Measurements from ENCODE around the gene TXNDC16. TPM values are rescaled to one million over a fixed set of nuclear protein-coding genes. Genes with fewer than 3 reads are reported as not detected.

Gene TXNDC16
- total RNA-seq, 4 donors from 2014 or later: 1.5 to 6.1 (median 4.3) TPM

DNA sequence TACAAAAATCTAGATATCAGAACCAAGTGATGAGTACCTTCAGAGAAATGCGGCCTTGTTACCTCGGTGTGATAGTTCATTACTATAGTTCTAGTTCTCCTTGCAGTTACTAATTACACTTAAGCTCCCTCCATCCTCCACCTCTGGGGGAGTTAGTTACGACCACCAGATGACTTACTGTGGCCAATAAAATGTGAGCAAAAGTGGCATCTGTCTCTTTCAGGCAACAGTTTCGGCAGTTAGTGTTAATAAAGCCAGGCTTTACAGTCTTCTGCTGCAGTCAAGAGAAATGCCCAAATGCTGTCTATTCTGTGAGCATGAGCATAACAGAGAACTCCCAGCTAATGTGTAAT, 6.0 kb downstream of the TXNDC16 start:
- no peak overlapping the region for H3K27ac ChIP-seq
- no peak for DNase-seq
- H3K9me3 ChIP-seq: no peaks in the 10 kb centered on the region
- intact Hi-C loops (cut with DNase I): no loop called here
- 84 to 97% methylated on average over 4 of the region's 4 CpGs for WGBS, 2 donors
- H3K4me1 ChIP-seq: peaks cover 3 to 13% (median 4%) of the 10 kb centered on the region in 3 donors
- peaks cover 0 to 5% (median 0%) of the 10 kb centered on the region in 3 donors for H3K36me3 ChIP-seq
- H3K4me3 ChIP-seq: no peak overlapping the region
- TF ChIP-seq POLR2A (IDR thresholded peaks at IDR 0.05): no peak
- TF ChIP-seq, protein P1, sequence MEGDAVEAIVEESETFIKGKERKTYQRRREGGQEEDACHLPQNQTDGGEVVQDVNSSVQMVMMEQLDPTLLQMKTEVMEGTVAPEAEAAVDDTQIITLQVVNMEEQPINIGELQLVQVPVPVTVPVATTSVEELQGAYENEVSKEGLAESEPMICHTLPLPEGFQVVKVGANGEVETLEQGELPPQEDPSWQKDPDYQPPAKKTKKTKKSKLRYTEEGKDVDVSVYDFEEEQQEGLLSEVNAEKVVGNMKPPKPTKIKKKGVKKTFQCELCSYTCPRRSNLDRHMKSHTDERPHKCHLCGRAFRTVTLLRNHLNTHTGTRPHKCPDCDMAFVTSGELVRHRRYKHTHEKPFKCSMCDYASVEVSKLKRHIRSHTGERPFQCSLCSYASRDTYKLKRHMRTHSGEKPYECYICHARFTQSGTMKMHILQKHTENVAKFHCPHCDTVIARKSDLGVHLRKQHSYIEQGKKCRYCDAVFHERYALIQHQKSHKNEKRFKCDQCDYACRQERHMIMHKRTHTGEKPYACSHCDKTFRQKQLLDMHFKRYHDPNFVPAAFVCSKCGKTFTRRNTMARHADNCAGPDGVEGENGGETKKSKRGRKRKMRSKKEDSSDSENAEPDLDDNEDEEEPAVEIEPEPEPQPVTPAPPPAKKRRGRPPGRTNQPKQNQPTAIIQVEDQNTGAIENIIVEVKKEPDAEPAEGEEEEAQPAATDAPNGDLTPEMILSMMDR (IDR thresholded peaks at IDR 0.05): no peak
- no peaks in the 10 kb centered on the region for H3K27me3 ChIP-seq

- no peak overlapping the region for H3K27ac ChIP-seq
- no peak overlapping the region for H3K4me3 ChIP-seq
- H3K9me3 ChIP-seq: no peaks in the 10 kb centered on the region
- intact Hi-C loops (cut with DNase I): no loop called here
- TF ChIP-seq, protein P1 (IDR thresholded peaks at IDR 0.05): no peak
- TF ChIP-seq POLR2A (IDR thresholded peaks at IDR 0.05): no peak
- no peak for DNase-seq
- peaks cover 0 to 10% (median 0%) of the 10 kb centered on the region in 3 donors for H3K36me3 ChIP-seq
- 85% methylated on average over 7 of the region's 7 CpGs for WGBS, 2 donors
- peaks cover 0 to 7% (median 0%) of the 10 kb centered on the region in 3 donors for H3K4me1 ChIP-seq
- H3K27me3 ChIP-seq: no peaks in the 10 kb centered on the region
Observed at GRCh38 chr14:52545584-52546317, 6.6 kb downstream of the TXNDC16 start.

DNA sequence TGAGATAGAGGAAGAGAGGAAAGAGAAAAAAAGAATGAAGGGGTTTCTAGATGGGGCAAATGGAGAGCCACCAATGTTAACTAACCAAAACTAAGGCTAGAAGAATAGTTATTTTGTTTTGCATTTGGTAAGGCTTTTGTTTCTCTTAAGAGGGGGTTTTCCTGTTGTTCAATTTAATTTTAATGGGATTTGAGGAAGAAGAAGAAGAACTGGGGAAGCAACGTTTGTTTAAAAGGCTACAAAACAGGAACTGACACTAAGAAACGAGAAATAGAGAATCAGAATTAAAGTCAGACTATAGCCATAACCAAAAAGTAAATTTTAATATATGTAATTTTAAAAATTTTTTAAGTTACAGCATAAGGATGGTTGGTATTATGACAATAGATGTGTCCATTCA, 13.7 kb downstream of the TXNDC16 start:
- no peaks in the 10 kb centered on the region for H3K27me3 ChIP-seq
- H3K4me3 ChIP-seq: no peak overlapping the region
- no peaks in the 10 kb centered on the region for H3K9me3 ChIP-seq
- H3K36me3 ChIP-seq: peaks cover 0 to 59% (median 0%) of the 10 kb centered on the region in 3 donors
- DNase-seq: no peak
- H3K4me1 ChIP-seq: no peaks in the 10 kb centered on the region
- H3K27ac ChIP-seq: no peak overlapping the region
- WGBS, 2 donors: 63 to 67% methylated on average over 2 of the region's 2 CpGs
- intact Hi-C loops (cut with DNase I): no loop called here
- no peak for TF ChIP-seq POLR2A (IDR thresholded peaks at IDR 0.05)
- TF ChIP-seq, protein P1 (IDR thresholded peaks at IDR 0.05): no peak

- no peak for DNase-seq
- peaks cover 0 to 65% (median 0%) of the 10 kb centered on the region in 3 donors for H3K36me3 ChIP-seq
- intact Hi-C loops (cut with DNase I): no loop called here
- TF ChIP-seq, protein P1 (IDR thresholded peaks at IDR 0.05): no peak
- TF ChIP-seq POLR2A (IDR thresholded peaks at IDR 0.05): no peak
- no peak overlapping the region for H3K27ac ChIP-seq
- 86 to 96% methylated on average over 3 of the region's 3 CpGs for WGBS, 2 donors
- no peak overlapping the region for H3K4me3 ChIP-seq
- no peaks in the 10 kb centered on the region for H3K27me3 ChIP-seq
- no peaks in the 10 kb centered on the region for H3K9me3 ChIP-seq
- no peaks in the 10 kb centered on the region for H3K4me1 ChIP-seq
Observed at GRCh38 chr14:52536269-52536668, 16.0 kb downstream of the TXNDC16 start.

DNA sequence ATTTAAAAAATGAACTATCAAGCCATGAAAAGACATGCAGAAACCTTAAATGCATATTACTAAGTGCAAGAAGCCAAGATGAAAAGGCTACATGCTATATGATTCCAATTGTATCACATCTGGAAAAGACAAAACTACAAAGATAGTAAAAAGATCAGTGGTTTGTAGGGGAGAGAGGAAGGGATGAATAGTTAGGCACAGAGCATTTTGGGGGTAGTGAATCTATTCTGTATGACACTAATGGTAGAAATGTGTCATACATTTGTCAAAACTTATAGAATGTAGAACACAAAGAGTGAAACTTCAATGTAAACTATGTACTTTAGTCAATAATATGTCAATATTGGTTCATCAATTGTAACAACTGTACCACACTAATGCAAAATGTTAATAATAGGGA, 20.8 kb downstream of the TXNDC16 start:
- TF ChIP-seq, protein P1 (IDR thresholded peaks at IDR 0.05): no peak
- TF ChIP-seq POLR2A (IDR thresholded peaks at IDR 0.05): no peak
- no peak for DNase-seq
- Histone ChIP-seq H3K36me3 (peaks cover 0 to 51% (median 0%) of the 10 kb centered on the region in 3 donors), H3K4me3 (no peak overlapping the region), H3K4me1 (no peaks in the 10 kb centered on the region), H3K27ac (no peak overlapping the region), H3K9me3 (no peaks in the 10 kb centered on the region), H3K27me3 (no peaks in the 10 kb centered on the region)
- intact Hi-C loops (cut with DNase I): no loop called here
